HEK293 (cell line): ENCODE measurements around the gene OPHN1.

ENCODE experiments used
- CTCF ChIP-seq: fragments of 450-650 bp; formaldehyde crosslinking; IDR thresholded peaks from 2 replicates; pipeline ENCODE4 v1.5.1; 2016; ENCODE audit warnings: missing biosample characterization, missing genetic modification characterization
- KLF8 ChIP-seq: fragments of 450-650 bp; formaldehyde crosslinking; IDR thresholded peaks from 2 replicates; pipeline ENCODE4 v1.5.1; 2016; ENCODE audit warnings: missing biosample characterization, missing genetic modification characterization
- TCF7L2 ChIP-seq: IDR thresholded peaks from 2 replicates; pipeline ENCODE4 v1.6.1; 2011; ENCODE audit warnings: low read depth, mild to moderate bottlenecking, inconsistent platforms, low read length, moderate library complexity, borderline replicate concordance
- ZBTB21 ChIP-seq: fragments of 450-650 bp; formaldehyde crosslinking; IDR thresholded peaks from 2 replicates; pipeline ENCODE4 v1.5.1; 2017; ENCODE audit warnings: missing biosample characterization, missing genetic modification characterization
- ZNF121 ChIP-seq: fragments of 450-650 bp; formaldehyde crosslinking; IDR thresholded peaks from 2 replicates; pipeline ENCODE4 v1.5.1; 2016; ENCODE audit warnings: missing biosample characterization, missing genetic modification characterization
- ZNF549 ChIP-seq: fragments of 450-650 bp; IDR thresholded peaks from 2 replicates; pipeline ENCODE4 v1.5.1; 2018; ENCODE audit warnings: missing biosample characterization, missing genetic modification characterization, mild to moderate bottlenecking, inconsistent platforms, moderate library complexity
- ZSCAN30 ChIP-seq: fragments of 450-650 bp; IDR thresholded peaks from 2 replicates; pipeline ENCODE4 v1.5.1; 2018; ENCODE audit warnings: missing biosample characterization, mild to moderate bottlenecking, missing genetic modification characterization, moderate library complexity

GRCh38 chrX:68396953-68397352, 36.3 kb downstream of the OPHN1 start:
- TF ChIP-seq ZBTB21 (tag by site-specific recombination) (no peak), TCF7L2 (peak; percentile 56; the same call in 1 of the 2 replicates), CTCF (tag by site-specific recombination) (no peak), ZSCAN30 (no peak), ZNF549 (tag by site-specific recombination) (no peak), ZNF121 (tag by site-specific recombination) (no peak), KLF8 (tag by site-specific recombination) (no peak)
